ENCODE measurements around the gene CDK15. TPM values are rescaled to one million over a fixed set of nuclear protein-coding genes. Genes with fewer than 3 reads are reported as not detected.

CDK15 gene
- total RNA-seq, 1 experiment from 2014 or later: not detected

DNA sequence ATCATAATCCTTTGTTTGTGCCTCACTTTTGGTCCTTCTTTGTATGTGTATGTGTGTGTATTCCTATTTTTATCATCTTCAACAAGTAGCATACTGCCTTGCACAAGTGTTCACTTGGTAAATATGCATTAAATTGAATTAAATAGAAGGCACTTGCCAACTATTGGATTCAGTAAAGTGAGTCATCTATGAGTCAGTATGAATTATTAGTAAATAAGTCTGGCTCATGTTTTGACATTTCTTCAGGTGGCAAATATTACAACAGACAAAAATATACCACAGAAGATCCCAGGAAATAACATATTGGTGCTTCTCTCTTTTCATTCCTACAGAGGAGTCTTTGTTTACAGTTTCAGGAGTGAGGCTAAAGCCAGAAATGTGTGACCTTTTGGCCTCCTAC lies 84.1 kb downstream of the CDK15 start (continued):
- TF ChIP-seq CEBPB (IDR thresholded peaks at IDR 0.05; ENCODE audit: low read depth): peak; percentile 54; the same call in 1 of the 2 replicates
- no peak for TF ChIP-seq TCF7L2 (IDR thresholded peaks at IDR 0.05; ENCODE audit: borderline replicate concordance, extremely low read depth, insufficient read depth, insufficient read length)
- TF ChIP-seq JUND (IDR thresholded peaks at IDR 0.05): peak; percentile 67

- peaks cover 53% of the 10 kb centered on the region for H3K27me3 ChIP-seq (ENCODE audit: insufficient read depth, low read length)
- no peak overlapping the region for H3K4me3 ChIP-seq (replicated peaks in 1 of 2; ENCODE audit: low read depth in 1 of 2, low read length in 2 of 2)
- no peaks in the 10 kb centered on the region for H3K9me3 ChIP-seq (ENCODE audit: control insufficient read depth in 1 of 2, insufficient read depth in 1 of 2, low read depth in 1 of 2, low read length in 2 of 2)
- ATAC-seq (peak; percentile 40), DNase-seq (ENCODE audit: low read depth, low spot score) (no peak)
- no peak overlapping the region for H2AFZ ChIP-seq (ENCODE audit: low read depth, low read length, poor library complexity, severe bottlenecking)
- POLR2A ChIA-PET: no interaction called here
- no peak overlapping the region for H3K27ac ChIP-seq (ENCODE audit: low read depth, low read length)
- TF ChIP-seq JUND (IDR thresholded peaks at IDR 0.05): no peak
- no peak for TF ChIP-seq SIN3A (IDR thresholded peaks at IDR 0.05; ENCODE audit: low read depth)
- no peak for TF ChIP-seq ELF1 (IDR thresholded peaks at IDR 0.05; ENCODE audit: borderline replicate concordance, low read depth)
- TF ChIP-seq TCF7L2 (IDR thresholded peaks at IDR 0.05; ENCODE audit: borderline replicate concordance, extremely low read depth, insufficient read depth, insufficient read length): peak; percentile 18
- no peak for TF ChIP-seq REST (IDR thresholded peaks at IDR 0.05; ENCODE audit: low read depth)
- no peak for TF ChIP-seq SP1 (IDR thresholded peaks at IDR 0.05; ENCODE audit: low read depth)
- H3K9ac ChIP-seq (ENCODE audit: low read length): no peak overlapping the region
- RAD21 ChIA-PET (ENCODE audit: low non-redundant PET in 1 of 2, low total read pairs in 2 of 2, uncharacterized antibody in 2 of 2, unreplicated experiment in 2 of 2): no interaction called here
- no TSS peak for BruUV-seq (replicated peaks)
- CTCF ChIA-PET: no interaction called here
- no peaks in the 10 kb centered on the region for H3K79me2 ChIP-seq (ENCODE audit: insufficient read depth, low read length)
- no peaks in the 10 kb centered on the region for H4K20me1 ChIP-seq (ENCODE audit: insufficient read depth)
- H3K4me1 ChIP-seq (ENCODE audit: control insufficient read depth in 1 of 2, insufficient read depth in 2 of 2, low read length in 2 of 2): peaks cover 8 to 11% of the 10 kb centered on the region in 2 experiments; a peak in 3 of 4 replicates
- intact Hi-C loops (cut with micrococcal nuclease): no loop called here
- H3K36me3 ChIP-seq (ENCODE audit: control insufficient read depth in 1 of 2, insufficient read depth in 2 of 2, low read length in 2 of 2): no peaks in the 10 kb centered on the region
- no peak overlapping the region for H3K4me2 ChIP-seq (ENCODE audit: low read length)
- H3K9me2 ChIP-seq (ENCODE audit: insufficient read depth): no peaks in the 10 kb centered on the region
Measured at GRCh38 chr2:201891676-201892075, 85.3 kb downstream of the CDK15 start.

Data from HCT116 (cell line).